Activated CD4-positive, alpha-beta T cell treated with anti-CD3 and anti-CD28 coated beads, Interleukin-10, Interleukin-2, amounts not matched to agents 100 ng/mL and 50 ng/mL, durations not matched to agents 16 hours and 8 hours (primary cell): ENCODE results near the gene HLA-F.

ENCODE experiments used
- DNase-seq: peaks from one replicate; pipeline ENCODE4 v3.0.0-alpha.2; 2020

The HLA-F gene

DNA sequence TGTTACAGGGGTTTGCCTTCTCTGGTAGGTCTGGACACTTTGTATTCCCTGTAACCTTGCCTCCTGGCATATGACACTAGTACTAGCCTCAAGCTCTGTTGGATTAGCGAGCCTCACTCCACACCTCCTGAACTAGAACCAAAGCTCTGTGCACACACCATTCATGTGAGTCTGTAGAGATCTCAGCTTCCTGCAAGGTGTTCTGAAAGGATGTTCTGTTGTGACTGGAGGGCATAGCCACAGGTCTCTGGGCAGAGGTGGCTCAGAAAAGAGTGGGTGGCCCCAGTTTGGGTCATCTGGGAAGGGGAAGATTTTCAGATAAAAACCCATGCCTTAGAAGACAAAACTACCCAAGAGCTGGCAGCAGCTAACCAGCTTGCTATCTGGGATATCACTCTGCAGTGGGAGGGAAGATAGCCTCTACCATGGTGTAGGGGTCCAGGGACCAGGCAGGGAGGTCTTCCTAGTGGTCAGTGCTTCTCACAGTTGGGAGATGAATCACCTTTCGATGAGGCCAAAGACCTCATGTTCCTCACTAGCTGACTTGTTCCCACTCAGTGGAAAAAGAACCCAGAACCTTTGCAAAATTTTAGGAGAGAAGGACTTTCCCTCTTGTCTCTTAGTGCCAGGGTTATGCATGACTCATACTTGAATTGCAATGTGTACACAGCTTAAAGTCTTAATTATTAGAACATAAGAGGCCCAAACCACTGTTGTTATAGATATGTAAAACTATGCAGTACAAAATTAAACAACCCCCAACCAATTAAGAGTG, 41.4 kb downstream of the HLA-F start:
- peak; percentile 10 for DNase-seq

DNA sequence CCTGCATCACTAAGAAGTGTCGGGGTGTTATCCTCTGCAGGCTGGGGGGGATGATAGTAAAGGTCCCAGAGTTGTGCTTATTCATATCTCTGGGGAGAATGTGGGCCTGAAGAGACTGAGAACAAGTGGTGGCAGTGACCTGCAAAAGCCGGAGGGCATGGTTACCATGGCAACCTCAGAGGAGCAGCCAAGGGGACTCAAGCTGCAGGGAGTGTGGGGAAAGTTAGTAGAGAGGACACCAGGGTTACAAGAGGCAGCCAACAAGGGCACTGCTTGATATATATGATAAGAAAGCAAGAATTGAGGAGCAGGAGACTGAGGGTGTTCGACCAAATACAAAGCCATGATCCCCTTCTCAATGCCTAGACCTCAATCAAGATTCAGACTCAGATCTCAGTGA, 46.1 kb downstream of the HLA-F start:
- no peak for DNase-seq

DNA sequence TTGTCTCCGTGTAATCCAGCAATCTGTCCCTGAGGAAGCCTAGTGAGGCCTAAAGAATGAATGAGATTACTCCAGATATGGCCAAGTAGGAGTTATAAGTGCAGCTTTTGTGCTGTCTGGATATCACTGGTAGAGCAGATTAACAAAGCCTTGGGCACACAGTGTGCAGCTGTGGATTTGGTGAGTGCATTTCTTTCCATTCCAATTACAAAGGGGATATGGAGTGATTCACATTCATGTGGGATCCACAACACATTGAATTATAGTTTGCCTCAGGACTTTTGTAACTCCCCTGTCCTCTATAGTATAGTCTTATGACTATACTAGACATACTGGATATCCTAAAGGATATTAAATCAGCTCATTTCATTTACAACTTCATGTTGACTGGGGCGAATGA, 47.1 kb downstream of the HLA-F start:
- no peak for DNase-seq

DNA sequence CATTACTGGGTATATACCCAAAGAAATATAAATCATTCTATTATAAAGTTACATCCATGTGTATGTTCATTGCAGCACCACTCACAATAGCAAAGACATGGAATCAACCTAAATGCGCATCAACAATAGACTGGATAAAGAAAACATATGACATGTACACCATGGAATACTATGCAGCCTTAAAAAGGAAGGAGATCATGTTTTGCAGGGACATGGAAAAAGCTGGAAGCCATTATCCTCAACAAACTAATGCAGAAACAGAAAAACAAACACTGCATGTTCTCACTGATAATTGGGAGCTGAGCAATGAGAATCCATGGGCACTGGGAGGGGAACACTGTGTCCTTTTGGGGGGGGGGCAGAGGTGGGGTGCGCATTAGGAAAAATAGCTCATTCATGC, 53.5 kb downstream of the HLA-F start:
- no peak for DNase-seq
